ENCODE results near the gene NR0B1. TPM values are rescaled to one million over a fixed set of nuclear protein-coding genes. Genes with fewer than 3 reads are reported as not detected.

Gene NR0B1
- polyA plus RNA-seq, 4 donors = 0.18 TPM; not detected in 3

Other genes starting within 250 kb of the NR0B1 start
- gene MAGEB2, start 93.8 kb downstream of the NR0B1 start, polyA plus RNA-seq = not detected
- gene MAGEB3, start 78.7 kb downstream of the NR0B1 start, polyA plus RNA-seq = not detected
- not detected for gene MAGEB4, start 67.4 kb downstream of the NR0B1 start, polyA plus RNA-seq
- not detected for gene MAGEB1, start 62.2 kb downstream of the NR0B1 start, polyA plus RNA-seq